Measurements from ENCODE around the gene CUX1. TPM values are rescaled to one million over a fixed set of nuclear protein-coding genes. Genes with fewer than 3 reads are reported as not detected.

CUX1 gene
- total RNA-seq, 1 experiment from 2014 or later: 92.4 TPM

DNA sequence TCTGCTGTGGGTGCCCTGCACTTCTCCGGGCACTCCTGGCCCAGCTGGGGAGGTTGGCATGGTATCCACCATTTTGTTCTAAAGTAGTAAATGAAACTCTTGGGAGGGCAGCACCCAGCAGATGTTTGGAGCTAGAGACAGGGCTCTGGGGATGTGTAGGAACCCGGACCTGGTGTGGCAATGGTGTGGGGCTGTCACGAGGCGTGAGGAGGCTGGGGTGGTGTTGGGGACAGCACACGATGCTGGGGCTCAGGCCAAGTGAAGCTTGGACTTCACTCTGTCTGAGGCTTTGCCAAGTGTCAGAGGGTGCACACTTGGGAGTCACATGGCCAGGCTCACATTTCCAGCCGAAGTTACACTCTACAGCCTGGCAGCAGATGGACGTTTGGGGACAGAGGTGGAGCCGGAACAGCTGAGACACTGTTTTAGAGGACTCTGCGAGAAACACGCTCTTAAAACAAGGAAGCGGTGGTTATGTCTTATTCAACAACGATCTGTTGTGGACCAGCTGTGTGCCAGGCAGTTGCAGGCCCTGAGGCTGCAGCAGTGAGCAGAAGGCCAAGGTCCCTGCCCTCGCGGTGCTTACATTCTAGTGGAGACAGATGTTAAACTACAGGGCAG is 118.2 kb downstream of the CUX1 start:
- H3K4me1 ChIP-seq (ENCODE audit: low read length): peaks cover 80% of the 10 kb centered on the region
- DNase-seq: peak; percentile 60
- H4K20me1 ChIP-seq (ENCODE audit: insufficient read depth, low read depth, low read length): no peaks in the 10 kb centered on the region
- no peak overlapping the region for H3K4me2 ChIP-seq (ENCODE audit: low read depth, low read length, poor library complexity, severe bottlenecking)
- H2AFZ ChIP-seq (ENCODE audit: low read length): no peak overlapping the region
- H3K79me2 ChIP-seq (ENCODE audit: low read length): peaks cover 91% of the 10 kb centered on the region
- H3K9me2 ChIP-seq (replicated peaks; ENCODE audit: insufficient read depth, low read length): no peaks in the 10 kb centered on the region
- H3K27ac ChIP-seq (ENCODE audit: low read length): peak overlapping the region; percentile 92
- H3K9me3 ChIP-seq (ENCODE audit: low read length): no peaks in the 10 kb centered on the region
- peak overlapping the region; percentile 19 for H3K9ac ChIP-seq (ENCODE audit: low read length)
- no peak overlapping the region for H3K4me3 ChIP-seq (ENCODE audit: low read length)
- H3K27me3 ChIP-seq (ENCODE audit: low read length): no peaks in the 10 kb centered on the region
- H3K36me3 ChIP-seq (ENCODE audit: insufficient read depth, low read length): peaks cover 14% of the 10 kb centered on the region; the same call in 1 of the 2 replicates

DNA sequence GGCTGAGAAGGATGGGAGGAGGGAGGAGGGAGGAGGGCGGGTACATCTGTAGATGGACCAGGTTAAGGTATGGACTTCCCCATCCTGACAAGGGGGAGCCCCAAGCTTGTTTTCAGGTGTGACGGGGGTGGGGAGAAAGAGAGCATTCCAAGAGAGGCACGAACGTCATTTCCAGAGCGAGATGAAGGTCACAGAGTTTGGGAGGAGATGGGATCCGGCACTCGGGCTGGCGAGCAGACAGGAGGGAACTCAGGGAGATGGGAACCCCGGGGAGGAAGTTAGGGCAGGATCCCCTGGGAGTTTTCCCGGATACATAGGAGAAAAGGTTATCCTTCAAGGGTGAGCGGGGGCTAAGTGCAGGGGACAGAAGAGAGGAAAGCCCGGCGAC is 118.8 kb downstream of the CUX1 start:
- Histone ChIP-seq H3K79me2 (ENCODE audit: low read length) (peaks cover 91% of the 10 kb centered on the region), H3K4me2 (ENCODE audit: low read depth, low read length, poor library complexity, severe bottlenecking) (no peak overlapping the region)

DNA sequence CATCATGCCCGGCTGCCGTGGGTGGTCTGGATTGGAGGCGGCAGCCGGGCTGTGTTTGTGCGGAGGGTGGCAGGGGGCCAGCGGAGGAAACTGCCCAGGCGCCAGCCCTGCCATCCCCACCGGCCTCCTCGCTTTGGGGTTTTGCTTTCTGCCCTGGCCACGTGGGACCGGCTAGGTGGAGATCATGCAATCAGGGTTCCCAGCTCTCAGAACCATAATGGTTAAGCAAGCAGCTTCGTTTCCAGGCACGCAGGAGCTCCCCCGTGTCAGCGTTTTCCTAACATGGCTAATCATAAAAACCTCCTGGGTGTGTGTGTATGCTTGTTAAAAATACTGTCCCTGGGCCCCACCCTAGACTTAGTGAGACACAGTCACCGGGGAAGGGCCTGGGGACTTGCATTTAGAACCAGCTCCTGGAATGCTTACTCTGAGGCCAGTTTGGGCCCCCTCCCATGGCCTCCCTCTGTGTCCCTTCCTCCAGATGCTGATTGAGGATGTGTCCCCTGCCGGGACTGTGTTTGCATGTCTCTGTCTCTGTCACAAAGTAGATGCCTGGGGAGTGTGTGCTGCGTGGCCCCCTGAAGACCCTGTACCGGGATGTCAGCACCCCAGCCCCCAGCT is 119.3 kb downstream of the CUX1 start:
- Histone ChIP-seq H3K27me3 (ENCODE audit: low read length) (no peaks in the 10 kb centered on the region), H3K9me2 (replicated peaks; ENCODE audit: insufficient read depth, low read length) (no peaks in the 10 kb centered on the region), H4K20me1 (ENCODE audit: insufficient read depth, low read depth, low read length) (no peaks in the 10 kb centered on the region), H3K79me2 (ENCODE audit: low read length) (peaks cover 91% of the 10 kb centered on the region), H3K27ac (ENCODE audit: low read length) (peak overlapping the region; percentile 92), H3K4me3 (ENCODE audit: low read length) (no peak overlapping the region), H3K4me2 (ENCODE audit: low read depth, low read length, poor library complexity, severe bottlenecking) (no peak overlapping the region), H3K36me3 (ENCODE audit: insufficient read depth, low read length) (peaks cover 14% of the 10 kb centered on the region; the same call in 1 of the 2 replicates), H3K9ac (ENCODE audit: low read length) (no peak overlapping the region), H3K9me3 (ENCODE audit: low read length) (no peaks in the 10 kb centered on the region), H3K4me1 (ENCODE audit: low read length) (peaks cover 80% of the 10 kb centered on the region), H2AFZ (ENCODE audit: low read length) (no peak overlapping the region)
- no peak for DNase-seq

More for the DNA sequence above, 118.8 kb downstream of the CUX1 start:
- Histone ChIP-seq H4K20me1 (ENCODE audit: insufficient read depth, low read depth, low read length) (no peaks in the 10 kb centered on the region), H3K27ac (ENCODE audit: low read length) (peak overlapping the region; percentile 92), H2AFZ (ENCODE audit: low read length) (no peak overlapping the region), H3K36me3 (ENCODE audit: insufficient read depth, low read length) (peaks cover 14% of the 10 kb centered on the region; the same call in 1 of the 2 replicates), H3K27me3 (ENCODE audit: low read length) (no peaks in the 10 kb centered on the region), H3K9ac (ENCODE audit: low read length) (no peak overlapping the region; the same call in 1 of the 2 replicates), H3K9me2 (replicated peaks; ENCODE audit: insufficient read depth, low read length) (no peaks in the 10 kb centered on the region), H3K4me3 (ENCODE audit: low read length) (no peak overlapping the region), H3K9me3 (ENCODE audit: low read length) (no peaks in the 10 kb centered on the region), H3K4me1 (ENCODE audit: low read length) (peaks cover 80% of the 10 kb centered on the region)
- no peak for DNase-seq

DNA sequence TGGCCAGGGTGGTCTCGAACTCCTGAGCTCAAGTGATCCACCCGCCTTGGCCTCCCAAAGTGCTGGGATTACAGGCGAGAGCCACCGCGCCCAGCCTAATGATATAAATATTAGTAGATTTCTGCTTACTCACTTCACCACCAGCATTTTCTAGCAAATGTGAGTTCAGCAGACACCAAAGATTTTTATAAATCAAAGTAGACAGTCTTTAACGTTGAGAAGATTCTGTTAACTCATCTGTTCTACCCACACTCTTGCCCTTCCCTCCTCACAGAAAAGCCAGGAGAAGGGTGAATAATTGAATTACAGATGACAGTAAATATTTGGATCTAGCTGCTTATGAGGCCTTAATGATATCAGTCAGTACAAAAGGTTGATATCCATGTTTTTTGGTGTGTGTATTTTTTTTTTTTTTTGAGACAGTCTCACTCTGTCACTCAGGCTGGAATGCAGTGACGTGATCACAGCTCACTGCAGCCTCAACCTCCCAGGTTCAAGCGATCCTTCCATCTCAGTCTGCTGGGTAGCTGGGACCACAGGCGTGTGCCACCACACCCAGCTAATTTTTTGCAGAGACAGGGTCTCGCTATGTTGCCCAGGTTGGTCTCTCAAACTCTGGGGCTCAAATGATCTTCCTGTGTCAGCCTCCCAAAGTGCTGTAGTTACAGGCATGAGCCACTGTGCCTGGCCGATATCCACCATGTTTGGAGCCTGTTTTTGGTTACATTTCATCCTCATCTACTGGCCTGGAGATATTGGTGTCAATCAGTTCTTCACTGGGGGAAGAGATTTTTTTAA is 120.5 kb downstream of the CUX1 start:
- H3K79me2 ChIP-seq (ENCODE audit: low read length): peaks cover 90% of the 10 kb centered on the region
- peaks cover 78% of the 10 kb centered on the region for H3K4me1 ChIP-seq (ENCODE audit: low read length)

DNA sequence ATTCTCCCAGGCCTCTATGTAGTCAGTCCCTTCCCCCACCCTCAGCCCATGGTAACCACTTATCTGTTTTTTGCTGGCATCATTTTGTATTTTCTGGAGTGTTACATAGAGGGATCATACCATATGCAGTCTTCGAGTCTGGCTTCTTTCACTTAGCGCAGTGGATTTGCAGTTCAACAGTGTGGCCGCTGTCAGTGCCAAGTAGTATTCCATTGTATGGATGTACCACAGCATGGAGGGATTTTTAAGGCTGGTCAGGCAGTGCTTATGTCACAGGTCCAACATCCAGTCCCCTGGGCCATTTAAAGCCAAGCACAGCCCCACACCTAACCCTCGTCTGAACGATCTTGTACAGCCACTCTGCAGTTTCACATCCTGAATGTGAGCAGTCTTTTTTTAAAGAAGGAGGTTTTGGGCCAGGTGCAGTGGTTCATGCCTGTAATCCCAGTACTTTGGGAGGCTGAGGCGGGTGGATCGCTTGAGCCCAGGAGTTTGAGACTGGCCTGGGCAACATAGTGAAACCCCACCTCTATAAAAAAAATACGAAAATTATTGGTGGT is 121.8 kb downstream of the CUX1 start:
- DNase-seq: peak; percentile 80

More for the DNA sequence above, 120.5 kb downstream of the CUX1 start:
- Histone ChIP-seq H3K4me3 (ENCODE audit: low read length) (no peak overlapping the region), H3K27ac (ENCODE audit: low read length) (peak overlapping the region; percentile 42), H4K20me1 (ENCODE audit: insufficient read depth, low read depth, low read length) (no peaks in the 10 kb centered on the region), H3K9me3 (ENCODE audit: low read length) (no peaks in the 10 kb centered on the region), H3K9ac (ENCODE audit: low read length) (no peak overlapping the region), H3K9me2 (replicated peaks; ENCODE audit: insufficient read depth, low read length) (no peaks in the 10 kb centered on the region), H3K27me3 (ENCODE audit: low read length) (no peaks in the 10 kb centered on the region), H2AFZ (ENCODE audit: low read length) (no peak overlapping the region), H3K36me3 (ENCODE audit: insufficient read depth, low read length) (peaks cover 14% of the 10 kb centered on the region; the same call in 1 of the 2 replicates), H3K4me2 (ENCODE audit: low read depth, low read length, poor library complexity, severe bottlenecking) (no peak overlapping the region)
- no peak for DNase-seq

DNA sequence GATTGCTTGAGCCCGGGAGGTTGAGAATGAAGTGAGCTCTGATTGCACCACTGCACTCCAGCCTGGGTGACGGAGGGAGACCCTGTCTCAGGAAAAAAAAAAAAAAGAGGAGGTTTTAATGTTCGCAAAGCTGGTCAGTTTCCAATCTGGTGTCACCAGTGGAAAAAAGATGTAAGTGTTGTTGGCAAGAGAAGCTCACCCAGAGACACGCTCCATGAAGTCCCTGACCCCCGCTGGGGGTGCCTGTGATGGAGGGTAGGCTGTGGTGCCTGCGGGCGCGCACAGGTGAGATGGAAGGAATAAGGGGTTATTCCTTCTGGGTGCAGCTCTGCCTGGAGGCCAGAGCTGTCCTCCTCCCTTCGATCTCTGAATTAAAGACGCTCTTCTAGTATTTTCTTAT is 122.7 kb downstream of the CUX1 start:
- Histone ChIP-seq H3K9me3 (ENCODE audit: low read length) (no peaks in the 10 kb centered on the region), H3K27ac (ENCODE audit: low read length) (peak overlapping the region; percentile 92), H3K4me2 (ENCODE audit: low read depth, low read length, poor library complexity, severe bottlenecking) (peak overlapping the region; percentile 62), H3K4me3 (ENCODE audit: low read length) (no peak overlapping the region), H2AFZ (ENCODE audit: low read length) (no peak overlapping the region), H4K20me1 (ENCODE audit: insufficient read depth, low read depth, low read length) (no peaks in the 10 kb centered on the region), H3K4me1 (ENCODE audit: low read length) (peaks cover 71% of the 10 kb centered on the region), H3K9ac (ENCODE audit: low read length) (peak overlapping the region; percentile 10; the same call in 1 of the 2 replicates), H3K36me3 (ENCODE audit: insufficient read depth, low read length) (peaks cover 14% of the 10 kb centered on the region; the same call in 1 of the 2 replicates), H3K79me2 (ENCODE audit: low read length) (peaks cover 91% of the 10 kb centered on the region), H3K9me2 (replicated peaks; ENCODE audit: insufficient read depth, low read length) (no peaks in the 10 kb centered on the region), H3K27me3 (ENCODE audit: low read length) (no peaks in the 10 kb centered on the region)
- DNase-seq: no peak

More for the DNA sequence above, 121.8 kb downstream of the CUX1 start:
- no peak overlapping the region for H3K9ac ChIP-seq (ENCODE audit: low read length)
- H3K4me3 ChIP-seq (ENCODE audit: low read length): no peak overlapping the region
- no peaks in the 10 kb centered on the region for H4K20me1 ChIP-seq (ENCODE audit: insufficient read depth, low read depth, low read length)
- peaks cover 14% of the 10 kb centered on the region; the same call in 1 of the 2 replicates for H3K36me3 ChIP-seq (ENCODE audit: insufficient read depth, low read length)
- no peaks in the 10 kb centered on the region for H3K9me3 ChIP-seq (ENCODE audit: low read length)
- H3K27ac ChIP-seq (ENCODE audit: low read length): peak overlapping the region; percentile 92
- no peaks in the 10 kb centered on the region for H3K27me3 ChIP-seq (ENCODE audit: low read length)
- peaks cover 88% of the 10 kb centered on the region for H3K79me2 ChIP-seq (ENCODE audit: low read length)
- no peak overlapping the region for H2AFZ ChIP-seq (ENCODE audit: low read length)
- H3K4me1 ChIP-seq (ENCODE audit: low read length): peaks cover 72% of the 10 kb centered on the region
- H3K9me2 ChIP-seq (replicated peaks; ENCODE audit: insufficient read depth, low read length): no peaks in the 10 kb centered on the region
- H3K4me2 ChIP-seq (ENCODE audit: low read depth, low read length, poor library complexity, severe bottlenecking): no peak overlapping the region

DNA sequence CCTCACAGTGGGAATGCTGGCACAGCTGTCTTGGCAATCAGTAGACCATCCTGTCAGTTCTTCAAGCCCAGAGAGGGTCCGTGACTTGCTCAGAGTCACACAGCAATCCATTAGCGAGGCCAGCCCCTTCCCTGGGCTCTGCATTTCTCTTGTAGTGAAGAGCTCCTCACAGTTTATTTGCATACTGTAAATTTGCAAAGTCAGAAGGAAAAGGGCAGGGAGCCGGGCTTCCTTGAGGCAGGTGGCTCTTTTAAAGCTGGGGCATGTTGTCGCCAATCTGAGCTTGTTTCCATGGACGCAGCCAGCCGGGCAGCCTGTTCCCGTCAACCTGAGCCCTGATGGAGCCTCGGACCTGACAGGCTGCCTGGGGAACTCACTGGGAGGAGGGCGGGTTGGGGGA is 123.4 kb downstream of the CUX1 start:
- peak; percentile 83 for DNase-seq
- peak overlapping the region; percentile 62 for H3K4me2 ChIP-seq (ENCODE audit: low read depth, low read length, poor library complexity, severe bottlenecking)
- no peaks in the 10 kb centered on the region for H3K27me3 ChIP-seq (ENCODE audit: low read length)
- H3K36me3 ChIP-seq (ENCODE audit: insufficient read depth, low read length): peaks cover 9% of the 10 kb centered on the region; the same call in 1 of the 2 replicates
- H3K9ac ChIP-seq (ENCODE audit: low read length): peak overlapping the region; percentile 66
- no peak overlapping the region for H2AFZ ChIP-seq (ENCODE audit: low read length)
- peaks cover 71% of the 10 kb centered on the region for H3K4me1 ChIP-seq (ENCODE audit: low read length)
- no peaks in the 10 kb centered on the region for H3K9me2 ChIP-seq (replicated peaks; ENCODE audit: insufficient read depth, low read length)
- H3K79me2 ChIP-seq (ENCODE audit: low read length): peaks cover 91% of the 10 kb centered on the region
- H3K4me3 ChIP-seq (ENCODE audit: low read length): peak overlapping the region; percentile 32; the same call in 1 of the 2 replicates
- peak overlapping the region; percentile 92 for H3K27ac ChIP-seq (ENCODE audit: low read length)
- no peaks in the 10 kb centered on the region for H4K20me1 ChIP-seq (ENCODE audit: insufficient read depth, low read depth, low read length)
- no peaks in the 10 kb centered on the region for H3K9me3 ChIP-seq (ENCODE audit: low read length)

Data from Karpas-422 (cell line).